Measurements from ENCODE around the gene CPNE7. TPM values are rescaled to one million over a fixed set of nuclear protein-coding genes. Genes with fewer than 3 reads are reported as not detected.

Gene CPNE7
- total and polyA plus RNA-seq, 2 of the 4 experiments (the other 2 are of a cell fraction), result 5.4 to 17.4 TPM

GRCh38 chr16:89546781-89547180 lies 28.8 kb upstream of the CPNE7 start:
- Histone ChIP-seq H2BK15ac (ENCODE audit: low read depth, low read length) (no peak overlapping the region), H2AFZ (replicated peaks; ENCODE audit: low read length, poor library complexity) (no peak overlapping the region), H2BK120ac (ENCODE audit: low read depth, low read length) (no peak overlapping the region), H3K18ac (ENCODE audit: low read depth, low read length) (no peak overlapping the region), H3K4me2 (ENCODE audit: low read depth, low read length) (no peak overlapping the region), H3K23ac (ENCODE audit: low read depth, low read length) (no peak overlapping the region), H3K27me3 (ENCODE audit: control insufficient read depth, insufficient read depth, low read length) (no peaks in the 10 kb centered on the region), H3K27ac (ENCODE audit: insufficient read depth, low read length) (no peak overlapping the region), H3K36me3 (ENCODE audit: control insufficient read depth, insufficient read depth, low read length) (peaks cover 58% of the 10 kb centered on the region), H4K5ac (ENCODE audit: low read depth, low read length) (no peak overlapping the region), H3K4me3 (ENCODE audit: insufficient read depth, low read depth, low read length) (no peak overlapping the region), H2BK5ac (ENCODE audit: low read depth, low read length, poor library complexity, severe bottlenecking) (no peak overlapping the region), H4K8ac (ENCODE audit: low read depth in 2 of 2, low read length in 2 of 2) (no peak overlapping the region), H2AK5ac (ENCODE audit: low read depth, low read length) (no peak overlapping the region), H3K14ac (replicated peaks; ENCODE audit: low read depth, low read length) (no peak overlapping the region), H3K4ac (ENCODE audit: low read depth, low read length) (no peak overlapping the region), H3K4me1 (ENCODE audit: control insufficient read depth, insufficient read depth, low read length) (no peaks in the 10 kb centered on the region), H3K9me3 (ENCODE audit: control insufficient read depth, insufficient read depth, low read length) (no peaks in the 10 kb centered on the region), H4K91ac (ENCODE audit: insufficient read depth, low read depth, low read length) (no peak overlapping the region), H3K79me1 (ENCODE audit: low read depth in 1 of 2, low read length in 2 of 2) (peaks cover 3 to 28% of the 10 kb centered on the region in 2 experiments; a peak in 2 of 4 replicates), H2BK20ac (ENCODE audit: low read depth, low read length) (no peak overlapping the region), H3K9ac (ENCODE audit: low read depth, low read length) (no peak overlapping the region), H4K20me1 (ENCODE audit: insufficient read depth, low read length) (no peaks in the 10 kb centered on the region), H3K9me1 (ENCODE audit: insufficient read depth, low read length) (no peaks in the 10 kb centered on the region), H2AK9ac (replicated peaks; ENCODE audit: low read depth, low read length, poor library complexity) (no peak overlapping the region), H3K56ac (ENCODE audit: extremely low read depth, insufficient read depth, low read length) (no peak overlapping the region)
- dilution Hi-C loops (cut with HindIII; ENCODE audit: low sequenced_read_pairs, unreplicated experiment), result no loop called here
- CTCF ChIA-PET, result no interaction called here
- BruUV-seq (replicated peaks), result no TSS peak
- 80% methylated on average over 1 of the region's 19 CpGs; no CpG with 5 or more reads in 1 of the 2 experiments for WGBS, 2 experiments (ENCODE audit: extremely low coverage in 2 of 2, insufficient read length in 1 of 2)
- ATAC-seq (ENCODE audit: low read depth) (no peak), DNase-seq (no peak)
- in situ Hi-C loops (cut with MboI; ENCODE audit: low sequenced_read_pairs), result no loop called here
- POLR2A ChIA-PET (ENCODE audit: unreplicated experiment), result no interaction called here
- intact Hi-C loops (cut with micrococcal nuclease), result no loop called here
- TF ChIP-seq POLR2A (IDR thresholded peaks at IDR 0.05; ENCODE audit: low read depth, low read length), result no peak
- no peak for TF ChIP-seq RAD21 (IDR thresholded peaks at IDR 0.05; ENCODE audit: low read length)
- TF ChIP-seq FOS (IDR thresholded peaks at IDR 0.05; ENCODE audit: low read depth, low read length), result no peak
